Measurements from ENCODE around the gene ANGPTL2.

The ANGPTL2 gene

DNA sequence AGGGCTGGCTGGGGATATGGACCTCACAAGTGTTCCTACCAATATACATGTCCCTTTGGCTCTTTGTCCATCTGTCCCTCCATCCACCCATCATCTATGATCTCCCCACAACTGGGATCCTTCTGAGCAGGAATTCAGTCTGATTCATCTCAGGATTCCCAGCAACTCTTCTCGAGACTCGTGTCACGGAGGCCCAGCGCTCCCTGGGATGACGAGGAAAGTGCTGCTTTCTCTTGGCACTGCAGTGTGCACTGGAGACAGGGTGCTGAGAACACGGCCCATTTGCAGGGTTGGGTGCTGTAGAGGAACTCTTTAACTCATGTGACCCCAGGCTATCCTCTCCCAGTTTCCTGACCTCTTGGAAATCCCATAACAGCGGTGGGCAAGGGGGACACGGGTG is 72.9 kb downstream of the ANGPTL2 start:
- no peak for DNase-seq (ENCODE audit: low spot score)

DNA sequence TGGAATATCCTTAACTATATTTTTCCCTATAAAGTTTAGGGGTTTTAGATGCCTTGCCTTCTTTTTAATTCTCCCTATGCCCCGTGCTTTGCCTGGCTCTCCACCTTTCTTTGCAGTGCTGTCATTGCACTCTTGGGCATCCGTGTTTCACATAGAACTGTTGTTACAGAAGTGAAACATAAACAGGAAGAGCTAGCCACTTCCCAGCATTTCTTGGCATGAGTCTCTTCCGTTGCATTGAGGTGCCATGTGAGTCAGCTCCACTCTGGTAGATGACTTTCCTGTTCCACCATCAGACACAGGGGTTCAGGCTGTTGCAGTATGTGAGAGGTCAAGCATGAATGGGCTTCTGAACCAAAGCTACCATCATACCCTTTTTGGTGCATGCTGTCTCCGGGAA is 73.4 kb downstream of the ANGPTL2 start:
- no peak for DNase-seq (ENCODE audit: low spot score)

DNA sequence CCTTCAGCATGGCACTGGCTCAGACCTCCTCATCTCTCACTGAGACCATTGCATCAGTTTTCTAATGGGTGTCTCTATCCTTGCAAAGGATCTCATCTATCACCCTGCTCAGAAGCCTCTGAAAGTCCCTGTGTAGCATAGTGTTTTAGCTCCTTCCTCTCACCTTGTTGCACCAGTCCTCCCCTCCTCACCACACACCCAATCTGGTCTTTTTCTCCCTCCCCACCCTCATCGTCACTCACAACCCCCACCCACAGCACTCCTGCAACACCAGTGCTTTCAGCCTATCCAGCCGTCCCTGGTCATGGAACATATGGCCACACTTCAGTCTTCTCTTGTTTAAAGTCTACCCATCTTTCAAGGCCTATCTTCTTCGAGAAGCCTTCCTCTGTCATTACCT is 74.5 kb downstream of the ANGPTL2 start:
- no peak for DNase-seq (ENCODE audit: low spot score)

DNA sequence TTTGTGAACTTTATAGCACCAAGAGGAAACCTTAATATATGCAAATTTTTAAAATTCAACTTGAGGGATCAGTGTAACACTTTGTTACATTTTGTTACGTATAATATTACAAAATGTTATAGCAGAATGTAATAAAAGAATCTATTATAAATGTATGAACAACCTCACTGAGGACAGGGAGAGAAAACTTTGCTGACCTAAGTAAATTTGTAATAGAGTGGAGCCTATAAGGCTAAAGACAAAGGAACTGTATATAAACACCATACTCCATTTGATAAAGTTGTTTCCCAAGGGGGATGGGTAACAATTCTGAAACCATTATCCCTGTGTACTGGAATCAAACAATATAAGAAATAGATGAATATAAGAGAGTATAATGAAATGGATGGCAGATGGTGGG is 77.3 kb downstream of the ANGPTL2 start:
- DNase-seq (ENCODE audit: low spot score), result no peak

DNA sequence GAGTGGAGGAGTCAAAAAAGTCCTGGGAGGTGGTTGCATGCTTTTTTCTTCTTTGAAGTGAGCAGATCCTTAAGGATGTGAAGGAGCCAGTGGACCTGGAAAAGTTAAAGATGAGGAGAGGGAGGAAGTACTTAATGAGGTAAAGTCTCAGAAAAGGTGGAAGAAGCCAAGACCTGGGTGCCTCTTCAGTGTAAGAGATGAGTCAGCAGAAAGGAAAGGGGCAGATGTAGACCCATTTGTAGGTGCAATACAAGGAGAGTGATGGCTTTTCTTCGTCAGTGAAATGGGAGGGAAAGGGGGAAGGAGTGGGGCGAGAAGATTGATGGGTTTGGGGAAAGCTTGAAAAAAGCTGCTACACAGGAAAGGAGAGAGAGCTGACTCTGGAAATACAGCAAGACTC is 82.9 kb downstream of the ANGPTL2 start:
- no peak for DNase-seq (ENCODE audit: low spot score)

DNA sequence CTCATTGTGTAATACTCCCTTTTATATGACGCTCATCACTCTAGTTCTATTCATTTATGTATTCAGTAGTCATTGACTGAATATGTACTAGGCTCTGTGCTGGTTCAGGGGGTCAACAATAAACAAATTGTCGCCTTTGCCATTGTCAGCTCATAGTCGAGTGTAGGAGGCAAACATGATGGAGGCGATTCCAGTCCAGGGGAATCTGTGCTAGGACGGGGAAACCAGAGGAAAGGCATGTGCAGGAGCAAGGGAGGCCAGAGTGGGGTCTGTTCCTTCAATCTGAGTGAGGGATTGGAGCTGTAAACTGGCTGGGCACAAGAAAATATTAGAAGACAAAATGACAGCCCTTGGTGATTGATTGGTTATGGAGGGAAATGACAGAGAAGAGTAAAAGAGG is 83.9 kb downstream of the ANGPTL2 start:
- DNase-seq (ENCODE audit: low spot score), result no peak

Measured in ecto neural progenitor cell (in vitro differentiated cells).